Motor neuron (in vitro differentiated cells): Measurements from ENCODE around the gene ERFE. TPM values are rescaled to one million over a fixed set of nuclear protein-coding genes. Genes with fewer than 3 reads are reported as not detected.
A peak's percentile ranks its signal among the peaks of the same experiment; 100 is the strongest.

Source experiments
- ATAC-seq, 8 experiments: fragments of 200-7000 bp; cut with Tn5 transposase; replicated peaks in 6 of 8; 2 replicates each; pipeline ENCODE4 v1.8.0; 2021; ENCODE audit warnings: mild to moderate bottlenecking in 8 of 8, moderate library complexity in 8 of 8
- H3K27ac ChIP-seq, 2 donors: fragments of 250-450 bp; sonication (Bioruptor Pico); 2 replicates each; pipeline ENCODE4 v1.9.0; 2021; ENCODE audit warnings: antibody characterized with exemption in 2 of 2, mild to moderate bottlenecking in 2 of 2, moderate library complexity in 1 of 2
- H3K4me1 ChIP-seq, 2 donors: fragments of 250-450 bp; sonication (Bioruptor Pico); replicated peaks in 1 of 2; 2 replicates each; pipeline ENCODE4 v1.6.1; 2021; ENCODE audit warnings: antibody characterized with exemption in 2 of 2, mild to moderate bottlenecking in 2 of 2, moderate library complexity in 1 of 2
- H3K4me3 ChIP-seq, 5 donors: fragments of 250-450 bp; sonication (Bioruptor Pico); 2 replicates each; pipeline ENCODE4 v1.9.0; 2021; ENCODE audit warnings: antibody characterized with exemption in 5 of 5, mild to moderate bottlenecking in 5 of 5, moderate library complexity in 4 of 5
- WGBS, 10 experiments: fragments of 450-650 bp; shearing (Covaris generic); methylation state at CpG; one replicate each; pipeline ENCODE4 v1.0.0; 2022; 5-methylcytosine and 5-hydroxymethylcytosine counted together
- in situ Hi-C, 9 experiments: fragments of 400-800 bp; cut with MboI; loops; one replicate each; pipeline ENCODE4 v1.15.0; 2021; ENCODE audit warnings: low sequenced_read_pairs in 9 of 9, low pct_unique_long_range_greater_than_20kb in 2 of 9; ENCODE audit not compliant: unreplicated experiment in 9 of 9
- total RNA-seq, 8 experiments: library from RNA; unstranded; fragments of 300-600 nt; gene quantifications; 2 replicates each; pipeline versions ENCODE4 v1.2.3 to v1.2.4, GENCODE V29; 2022

Gene ERFE
- total RNA-seq, 8 experiments from 2014 or later: 0.54 to 2.9 (median 0.80) TPM

DNA sequence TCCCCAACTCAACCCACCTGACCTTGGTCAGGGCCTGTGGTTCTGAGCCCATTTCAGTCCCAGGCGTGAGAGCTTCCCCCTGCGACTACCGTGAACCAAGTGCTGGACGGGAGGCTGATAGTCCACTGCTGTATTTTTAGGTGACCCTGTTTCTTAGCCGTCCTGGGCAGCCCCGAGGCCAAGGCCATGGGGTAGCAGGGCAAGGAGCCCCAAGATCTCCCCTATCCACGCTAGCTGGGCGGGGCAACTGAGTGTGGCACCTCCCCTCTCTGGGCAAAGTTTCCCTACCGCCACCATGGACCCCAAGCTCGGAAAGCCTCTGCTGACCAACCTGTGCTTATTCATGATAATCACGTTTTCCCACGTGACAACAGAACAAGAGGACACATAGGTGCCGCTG lies 20.9 kb upstream of the ERFE start:
- 80 to 100% (median 83%) methylated on average over 1 to 6 of the region's 13 CpGs; no CpG with 5 or more reads in 7 of the 10 experiments for WGBS, 10 experiments
- in situ Hi-C loops: no loop called here
- Histone ChIP-seq H3K4me1 (peaks cover 12 to 16% of the 10 kb centered on the region in 2 donors), H3K27ac (no peak overlapping the region), H3K4me3 (no peak overlapping the region)
- ATAC-seq: no peak

DNA sequence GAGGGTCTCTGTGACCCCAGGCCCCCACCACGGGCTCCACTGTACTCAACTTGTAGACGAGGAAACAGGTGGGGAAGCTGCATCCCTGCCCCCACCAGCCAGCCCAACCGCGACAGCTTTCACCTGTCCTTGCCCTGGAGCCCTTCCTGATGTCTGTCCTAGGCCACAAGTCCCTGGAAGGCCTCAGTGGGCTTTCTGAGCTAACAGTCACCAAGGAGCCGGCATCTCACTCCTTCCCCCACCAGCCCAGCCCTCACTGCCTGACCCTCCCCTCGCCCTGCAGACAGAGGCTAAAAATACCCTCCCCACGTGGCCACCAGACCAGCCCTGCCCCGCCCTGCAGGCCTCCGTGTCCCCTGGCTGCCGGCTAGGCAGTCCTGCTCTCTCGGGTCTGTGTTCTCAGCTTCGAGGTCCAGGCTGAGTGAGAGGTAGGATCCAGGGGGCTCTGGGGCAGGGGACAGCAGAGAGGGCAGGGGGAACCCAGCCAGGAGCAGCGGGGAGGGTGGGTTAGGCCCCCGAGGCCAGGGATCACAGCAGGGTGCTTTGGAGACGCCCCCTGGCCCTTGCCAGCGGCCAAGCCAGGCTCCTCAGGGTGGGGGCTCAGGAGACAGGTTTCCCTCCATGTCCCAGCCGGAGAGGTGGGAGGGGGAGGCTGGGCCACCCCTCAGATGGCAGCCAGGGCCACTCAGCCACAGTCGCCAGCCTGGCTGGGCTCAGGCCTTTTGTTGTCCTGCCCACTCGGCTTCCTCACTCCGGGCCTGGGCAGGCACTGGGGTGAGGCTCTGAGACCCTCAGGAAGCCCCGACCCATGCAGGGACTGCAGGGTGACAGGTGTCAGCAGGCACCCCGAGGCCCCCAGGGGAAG lies 20.2 kb upstream of the ERFE start, which contains the start of gene KLHL30:
KLHL30 (plus strand) TSS at position 338 of the 865 bp plus-strand sequence. CDS start 2,087 bp downstream, outside the sequence.
- in situ Hi-C loops: no loop called here
- peak; percentile 53 to 95 (median 92) for ATAC-seq

DNA sequence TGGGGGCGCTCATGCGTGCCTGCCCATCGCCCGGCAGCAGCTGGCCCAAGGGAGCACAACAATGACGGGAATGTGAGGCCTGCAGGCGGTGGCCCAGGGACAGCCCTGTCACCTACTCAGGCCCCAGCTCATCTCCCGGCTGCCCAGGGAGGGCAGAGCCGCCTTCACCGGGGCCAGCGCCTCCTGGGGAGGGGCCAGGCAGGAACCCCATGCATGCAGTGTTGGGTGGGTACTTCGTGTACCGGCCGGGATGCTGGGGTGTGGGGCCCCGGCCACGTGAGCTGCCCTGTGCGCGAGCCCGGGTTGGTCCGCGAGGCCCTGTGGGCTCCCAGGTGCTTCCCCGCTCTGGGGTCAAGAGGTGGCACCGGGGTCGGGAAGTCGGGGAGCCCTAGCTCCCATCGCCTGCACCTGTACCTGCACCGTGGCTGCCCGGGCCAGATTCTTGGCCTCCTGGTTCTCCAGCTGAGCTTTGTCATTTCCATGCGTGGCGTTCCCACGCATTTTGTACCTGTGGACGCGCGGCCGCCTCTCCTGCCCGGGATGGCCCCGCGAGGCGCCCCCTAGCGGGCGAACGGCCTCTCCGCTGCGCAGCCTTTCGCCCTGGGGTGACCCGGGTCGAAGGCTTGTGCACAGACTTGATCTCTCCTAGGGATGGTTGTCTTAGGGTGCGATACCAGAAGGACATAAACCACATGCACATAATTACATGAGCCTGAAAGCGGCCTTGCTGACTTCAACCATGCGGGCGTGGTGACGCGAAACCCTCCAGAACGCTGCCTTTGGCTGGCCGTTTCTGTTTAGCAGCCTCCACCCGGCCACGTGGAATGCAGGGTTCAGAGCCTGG lies 19.4 kb upstream of the ERFE start:
- in situ Hi-C loops: no loop called here
- Histone ChIP-seq H3K4me1 (peaks cover 12 to 16% of the 10 kb centered on the region in 2 donors), H3K4me3 (peak overlapping the region in 1 of 5 donors; percentile 18), H3K27ac (no peak overlapping the region)
- ATAC-seq: peak in 7 of 8 experiments; percentile 4 to 56 (median 53)
- WGBS, 10 experiments: 57 to 93% methylated on average over 3 to 18 of the region's 56 CpGs; no CpG with 5 or more reads in 8 of the 10 experiments

More for the DNA sequence above, 20.2 kb upstream of the ERFE start, which contains the start of gene KLHL30:
- peak within 1 kb of the TSS in 1 of 5 donors; percentile 18 for H3K4me3 ChIP-seq
- H3K27ac ChIP-seq: peak within 1 kb of the TSS in 1 of 2 donors; percentile 40
- H3K4me1 ChIP-seq: peaks cover 12 to 16% of the 10 kb centered on the region in 2 donors
- 40 to 70% methylated on average over 1 to 2 of the region's 22 CpGs; no CpG with 5 or more reads in 8 of the 10 experiments for WGBS, 10 experiments

DNA sequence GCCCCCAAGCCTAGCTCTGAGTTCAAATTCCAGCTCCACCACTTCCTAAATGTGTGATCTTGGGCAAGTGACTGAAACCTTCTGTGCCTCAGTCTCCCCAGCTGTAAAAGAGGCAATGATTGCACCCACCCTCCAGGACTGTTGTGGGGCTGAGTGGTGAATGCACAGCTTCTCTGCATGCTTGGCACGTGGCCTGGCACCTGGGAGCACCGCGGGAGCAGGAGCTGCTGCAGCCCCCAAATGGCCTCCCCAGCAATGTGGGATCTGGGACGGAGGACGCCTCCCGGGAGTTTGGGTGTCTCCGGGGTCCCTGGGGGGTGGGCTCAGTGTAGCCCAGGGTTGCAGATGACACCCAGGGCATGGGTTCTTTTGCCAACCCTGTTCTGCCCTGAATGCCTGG lies 18.7 kb upstream of the ERFE start:
- Histone ChIP-seq H3K27ac (no peak overlapping the region), H3K4me1 (peaks cover 12 to 16% of the 10 kb centered on the region in 2 donors), H3K4me3 (no peak overlapping the region)
- no peak for ATAC-seq
- WGBS, 10 experiments: 89 to 100% methylated on average over 3 of the region's 7 CpGs; no CpG with 5 or more reads in 8 of the 10 experiments
- in situ Hi-C loops: no loop called here

DNA sequence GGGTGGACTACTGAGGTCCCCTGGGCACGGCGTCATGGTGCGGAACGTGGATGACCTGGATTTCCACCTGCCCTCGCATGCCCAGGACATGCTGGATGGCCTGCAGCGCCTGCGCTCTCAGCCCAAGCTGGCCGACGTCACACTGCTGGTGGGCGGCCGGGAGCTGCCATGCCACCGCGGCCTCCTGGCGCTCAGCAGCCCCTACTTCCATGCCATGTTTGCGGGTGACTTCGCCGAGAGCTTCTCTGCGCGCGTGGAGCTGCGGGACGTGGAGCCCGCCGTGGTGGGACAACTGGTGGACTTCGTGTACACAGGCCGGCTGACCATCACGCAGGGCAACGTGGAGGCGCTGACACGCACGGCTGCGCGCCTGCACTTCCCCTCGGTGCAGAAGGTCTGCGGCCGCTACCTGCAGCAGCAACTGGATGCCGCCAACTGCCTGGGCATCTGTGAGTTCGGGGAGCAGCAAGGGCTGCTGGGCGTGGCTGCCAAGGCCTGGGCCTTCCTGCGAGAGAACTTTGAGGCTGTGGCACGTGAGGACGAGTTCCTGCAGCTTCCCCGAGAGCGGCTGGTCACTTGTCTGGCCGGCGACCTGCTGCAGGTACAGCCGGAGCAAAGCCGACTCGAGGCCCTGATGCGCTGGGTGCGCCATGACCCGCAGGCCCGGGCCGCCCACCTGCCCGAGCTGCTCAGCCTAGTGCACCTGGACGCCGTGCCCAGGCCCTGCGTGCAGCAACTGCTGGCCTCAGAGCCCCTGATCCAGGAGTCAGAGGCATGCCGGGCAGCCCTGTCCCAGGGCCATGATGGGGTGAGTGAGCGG lies 17.8 kb upstream of the ERFE start:
- Histone ChIP-seq H3K4me1 (peaks cover 12 to 16% of the 10 kb centered on the region in 2 donors), H3K4me3 (no peak overlapping the region), H3K27ac (no peak overlapping the region)
- in situ Hi-C loops: no loop called here
- no peak for ATAC-seq
- 73 to 100% (median 93%) methylated on average over 3 to 19 of the region's 60 CpGs; no CpG with 5 or more reads in 7 of the 10 experiments for WGBS, 10 experiments

DNA sequence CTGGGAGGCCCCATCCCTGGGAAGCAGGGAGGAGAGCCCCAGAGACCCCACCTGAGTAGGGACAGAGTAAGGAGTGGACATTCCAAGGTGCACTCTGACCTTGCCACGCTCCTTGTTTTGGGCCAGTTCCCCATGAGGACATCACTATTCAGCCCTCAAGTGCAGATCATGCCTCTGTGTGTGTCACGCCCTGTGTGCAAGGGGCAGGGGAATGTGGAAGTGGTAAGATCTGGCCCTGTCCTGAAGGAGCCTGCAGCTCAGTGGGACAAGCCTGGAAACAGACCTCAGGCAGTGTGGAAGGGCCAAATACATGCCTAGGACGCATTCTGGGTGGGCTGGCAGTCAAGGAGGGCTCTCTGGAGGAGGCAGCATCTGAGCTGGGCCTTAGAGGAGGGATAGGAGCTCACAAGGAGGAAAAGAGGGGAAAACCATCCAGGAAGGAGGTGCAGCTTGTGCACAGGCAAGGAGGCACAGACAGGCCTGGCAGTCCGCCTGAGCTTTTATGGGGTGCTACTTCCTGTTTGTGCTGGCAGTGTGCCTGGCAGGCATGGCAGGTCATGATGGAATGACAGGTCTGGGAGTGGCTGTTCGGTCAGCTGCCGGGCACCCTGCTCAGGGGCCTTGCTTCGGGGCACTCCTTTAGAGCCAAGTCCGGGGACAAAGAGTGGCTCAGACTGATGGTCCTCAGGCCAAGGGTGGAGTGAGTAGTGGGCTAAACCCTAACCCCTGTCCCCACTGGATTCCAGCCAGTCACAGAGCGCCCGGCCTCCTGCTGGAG lies 17.0 kb upstream of the ERFE start:
- 43 to 92% (median 85%) methylated on average over 1 to 6 of the region's 10 CpGs; no CpG with 5 or more reads in 2 of the 10 experiments for WGBS, 10 experiments
- Histone ChIP-seq H3K4me1 (peaks cover 12 to 16% of the 10 kb centered on the region in 2 donors), H3K27ac (no peak overlapping the region), H3K4me3 (no peak overlapping the region)
- in situ Hi-C loops: no loop called here
- ATAC-seq: peak in 1 of 8 experiments; percentile 33

DNA sequence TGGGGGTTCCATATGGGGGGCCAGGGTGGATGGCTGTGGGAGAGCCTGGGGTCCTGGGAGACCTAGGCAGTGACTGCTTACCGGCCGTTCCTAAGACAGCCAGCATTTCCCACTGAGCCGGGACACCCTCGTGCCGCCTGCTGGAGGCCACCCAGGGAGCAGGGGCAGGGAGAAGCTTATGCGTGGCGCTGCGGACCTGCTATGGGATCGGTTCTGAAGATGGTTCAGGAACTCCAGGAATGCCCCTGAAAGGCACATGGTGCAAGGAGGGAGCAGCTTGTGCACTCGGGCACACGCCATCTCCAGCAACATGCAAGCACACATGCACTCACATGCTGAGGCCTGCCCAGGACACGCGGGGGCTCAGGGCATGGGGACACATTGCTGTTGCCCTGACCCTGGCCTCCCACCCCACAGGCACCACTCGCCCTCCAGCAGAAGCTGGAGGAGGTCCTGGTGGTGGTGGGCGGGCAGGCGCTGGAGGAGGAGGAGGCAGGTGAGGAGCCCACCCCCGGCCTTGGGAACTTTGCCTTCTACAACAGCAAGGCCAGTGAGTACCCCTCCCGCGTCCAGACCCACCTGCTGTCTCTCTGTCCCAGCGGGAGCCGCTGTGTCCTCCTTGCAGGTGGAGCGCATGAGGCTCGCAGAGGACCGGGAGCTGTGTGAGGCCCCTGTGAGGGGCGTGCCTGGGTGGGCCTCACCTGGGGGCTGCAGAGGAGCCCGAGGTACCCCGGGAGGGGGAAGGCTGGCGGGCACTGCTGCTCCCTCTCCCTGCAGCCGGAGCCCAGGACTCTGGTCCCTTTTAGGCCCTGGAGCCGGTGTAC lies 16.2 kb upstream of the ERFE start:
- 50 to 80% methylated on average over 2 of the region's 30 CpGs; no CpG with 5 or more reads in 8 of the 10 experiments for WGBS, 10 experiments
- Histone ChIP-seq H3K4me1 (peaks cover 12 to 20% of the 10 kb centered on the region in 2 donors), H3K4me3 (no peak overlapping the region), H3K27ac (no peak overlapping the region)
- in situ Hi-C loops: no loop called here
- no peak for ATAC-seq

DNA sequence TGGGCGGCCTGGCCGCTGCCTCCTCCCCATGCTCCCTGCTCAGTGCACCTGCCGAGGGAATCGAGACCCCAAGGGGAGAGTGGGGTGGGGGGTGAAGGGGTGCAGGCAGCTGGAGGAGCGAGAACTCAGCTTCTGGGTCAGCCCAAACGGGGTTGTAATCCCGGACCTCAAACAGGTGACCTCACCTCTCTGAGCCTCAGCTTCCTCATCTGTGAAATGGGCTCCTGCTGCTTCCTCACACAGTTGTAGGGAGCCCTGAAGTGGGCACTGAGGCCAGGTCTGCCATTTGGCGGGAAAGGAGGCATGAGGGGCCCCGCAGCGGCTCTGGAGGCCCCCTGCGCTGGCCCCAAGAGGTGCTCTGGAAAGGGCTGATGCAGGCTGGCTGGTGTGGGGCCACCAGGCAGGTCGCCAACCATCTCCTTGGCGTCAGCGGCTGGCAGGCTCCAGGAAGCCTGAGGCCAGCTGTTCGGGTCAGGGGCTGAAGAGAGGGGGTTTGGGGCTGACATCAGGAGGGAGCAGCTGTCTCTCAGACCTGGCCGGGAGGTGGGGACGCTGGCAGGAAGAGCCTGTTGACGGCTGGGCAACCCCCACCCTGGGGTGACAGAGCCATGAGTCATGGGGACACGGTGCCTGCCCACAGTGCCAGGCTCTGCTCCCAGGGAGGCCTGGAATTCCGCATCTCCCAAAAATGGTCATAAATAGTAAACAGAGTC lies 15.4 kb upstream of the ERFE start:
- 8 to 100% (median 60%) methylated on average over 1 to 3 of the region's 20 CpGs; no CpG with 5 or more reads in 4 of the 10 experiments for WGBS, 10 experiments
- Histone ChIP-seq H3K4me1 (peaks cover 9 to 22% of the 10 kb centered on the region in 2 donors), H3K4me3 (no peak overlapping the region), H3K27ac (no peak overlapping the region)
- in situ Hi-C loops: no loop called here
- no peak for ATAC-seq

DNA sequence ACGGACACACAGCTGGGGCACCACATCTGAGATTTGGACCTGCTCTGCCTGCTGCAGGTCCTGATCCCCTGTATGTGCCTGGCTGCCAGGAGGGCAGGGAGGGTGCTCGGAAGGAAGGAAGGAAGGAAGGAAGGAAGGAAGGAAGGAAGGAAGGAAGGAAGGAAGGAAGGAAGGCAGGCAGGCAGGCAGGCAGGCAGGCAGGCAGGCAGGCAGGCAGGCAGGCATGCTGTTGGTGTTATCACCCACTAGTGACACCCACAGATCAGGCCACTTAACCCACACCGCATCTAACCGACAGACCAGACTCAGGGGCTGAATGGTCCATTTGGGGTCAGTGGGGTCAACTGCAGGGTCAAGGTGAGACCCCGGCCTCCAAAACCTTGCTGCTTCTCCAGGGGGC lies 14.5 kb upstream of the ERFE start:
- Histone ChIP-seq H3K4me3 (no peak overlapping the region), H3K4me1 (peaks cover under 1 to 13% of the 10 kb centered on the region in 2 donors), H3K27ac (no peak overlapping the region)
- WGBS, 10 experiments: no CpG with 5 or more reads among the region's 5 CpGs
- no peak for ATAC-seq
- in situ Hi-C loops: no loop called here

DNA sequence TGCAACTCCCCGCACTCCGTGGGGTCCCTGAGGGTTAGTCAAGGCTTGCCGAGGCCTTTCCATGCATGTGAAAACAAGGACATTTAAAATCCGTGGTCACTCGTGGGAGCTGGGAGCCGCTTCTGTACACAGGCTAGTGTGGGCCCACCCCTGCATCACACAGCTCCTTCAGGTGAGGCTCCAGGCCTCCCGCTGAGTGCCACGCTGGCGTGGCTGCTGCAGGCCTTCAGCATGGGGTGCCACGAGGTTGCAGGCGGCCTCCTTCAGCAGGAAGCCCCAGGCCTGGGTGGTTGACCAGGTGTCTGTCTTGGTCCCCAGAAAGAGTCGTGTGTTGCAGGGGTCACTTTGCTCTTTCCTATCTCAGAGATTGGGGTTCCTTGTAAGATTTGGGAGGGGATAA lies 13.7 kb upstream of the ERFE start:
- Histone ChIP-seq H3K4me1 (peaks cover 0 to 11% of the 10 kb centered on the region in 2 donors), H3K27ac (no peak overlapping the region), H3K4me3 (no peak overlapping the region)
- no peak for ATAC-seq
- in situ Hi-C loops: no loop called here
- 56 to 94% (median 73%) methylated on average over 1 to 3 of the region's 12 CpGs; no CpG with 5 or more reads in 6 of the 10 experiments for WGBS, 10 experiments

DNA sequence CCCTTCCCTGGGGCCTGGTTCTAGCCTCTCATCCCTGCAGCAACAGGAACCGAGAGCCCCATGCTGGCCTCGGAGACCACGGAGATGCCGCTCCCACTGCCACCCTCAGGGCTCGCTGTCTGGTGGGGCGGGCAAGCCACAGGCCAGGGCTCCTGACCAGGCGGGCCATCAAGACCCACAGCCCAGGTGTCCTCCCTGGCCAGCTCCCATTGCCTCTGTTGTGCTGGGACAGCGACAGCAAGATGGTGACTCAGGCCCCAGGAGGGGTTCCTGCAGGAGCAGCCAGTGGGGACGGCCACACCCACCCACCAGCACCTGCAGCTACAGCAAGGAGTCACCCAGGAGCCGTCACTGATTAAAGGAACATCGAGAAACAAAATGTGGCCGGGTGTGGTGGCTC lies 12.9 kb upstream of the ERFE start:
- H3K4me3 ChIP-seq: no peak overlapping the region
- in situ Hi-C loops: no loop called here
- peaks cover 0 to 11% of the 10 kb centered on the region in 2 donors for H3K4me1 ChIP-seq
- ATAC-seq: no peak
- WGBS, 10 experiments: 63 to 100% (median 80%) methylated on average over 1 to 8 of the region's 12 CpGs; no CpG with 5 or more reads in 4 of the 10 experiments
- no peak overlapping the region for H3K27ac ChIP-seq
